Measurements from ENCODE around the gene ATG9B. TPM values are rescaled to one million over a fixed set of nuclear protein-coding genes. Genes with fewer than 3 reads are reported as not detected.
A peak's percentile ranks its signal among the peaks of the same experiment; 100 is the strongest.

The ATG9B gene
- total RNA-seq, 1 donor from 2014 or later = 0.17 TPM

DNA sequence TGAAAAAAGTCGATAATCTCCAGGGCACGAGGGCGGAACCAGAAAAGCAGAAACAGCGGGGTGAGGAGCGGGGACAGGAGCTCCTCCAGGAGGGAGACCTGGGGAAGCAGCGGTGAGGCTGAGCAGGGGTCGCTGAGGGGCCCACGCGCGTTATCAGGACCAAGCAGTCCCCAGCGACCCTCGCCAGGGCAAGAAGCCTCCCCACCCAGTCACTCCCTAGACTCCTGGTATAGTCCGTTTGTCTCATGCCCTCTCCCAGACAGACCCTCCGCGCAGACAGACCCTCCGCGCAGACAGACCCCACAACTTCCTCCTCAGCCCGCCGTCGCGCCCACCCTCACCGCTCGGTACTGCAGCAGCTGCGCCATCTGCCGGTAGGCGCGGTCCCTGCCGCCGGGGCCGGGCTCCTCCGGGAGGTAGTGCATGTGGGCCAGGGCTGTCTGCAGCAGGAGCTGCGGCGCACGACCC is 6.3 kb downstream of the ATG9B start:
- DNase-seq = peak; percentile 87
- Histone ChIP-seq H3K9me3 (no peaks in the 10 kb centered on the region), H3K36me3 (no peaks in the 10 kb centered on the region), H3K27me3 (peaks cover 33% of the 10 kb centered on the region), H3K4me1 (peaks cover 17% of the 10 kb centered on the region), H3K27ac (no peak overlapping the region), H3K4me3 (peak overlapping the region; percentile 21)
- TF ChIP-seq, protein P1, sequence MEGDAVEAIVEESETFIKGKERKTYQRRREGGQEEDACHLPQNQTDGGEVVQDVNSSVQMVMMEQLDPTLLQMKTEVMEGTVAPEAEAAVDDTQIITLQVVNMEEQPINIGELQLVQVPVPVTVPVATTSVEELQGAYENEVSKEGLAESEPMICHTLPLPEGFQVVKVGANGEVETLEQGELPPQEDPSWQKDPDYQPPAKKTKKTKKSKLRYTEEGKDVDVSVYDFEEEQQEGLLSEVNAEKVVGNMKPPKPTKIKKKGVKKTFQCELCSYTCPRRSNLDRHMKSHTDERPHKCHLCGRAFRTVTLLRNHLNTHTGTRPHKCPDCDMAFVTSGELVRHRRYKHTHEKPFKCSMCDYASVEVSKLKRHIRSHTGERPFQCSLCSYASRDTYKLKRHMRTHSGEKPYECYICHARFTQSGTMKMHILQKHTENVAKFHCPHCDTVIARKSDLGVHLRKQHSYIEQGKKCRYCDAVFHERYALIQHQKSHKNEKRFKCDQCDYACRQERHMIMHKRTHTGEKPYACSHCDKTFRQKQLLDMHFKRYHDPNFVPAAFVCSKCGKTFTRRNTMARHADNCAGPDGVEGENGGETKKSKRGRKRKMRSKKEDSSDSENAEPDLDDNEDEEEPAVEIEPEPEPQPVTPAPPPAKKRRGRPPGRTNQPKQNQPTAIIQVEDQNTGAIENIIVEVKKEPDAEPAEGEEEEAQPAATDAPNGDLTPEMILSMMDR (IDR thresholded peaks at IDR 0.05) = peak; percentile 91
- peak; percentile 78 for ATAC-seq
- intact Hi-C loops (cut with DNase I) = no loop called here

GRCh38 chr7:151017370-151017952 is 6.8 kb downstream of the ATG9B start:
- H3K9me3 ChIP-seq = no peaks in the 10 kb centered on the region
- peaks cover 17% of the 10 kb centered on the region for H3K4me1 ChIP-seq
- H3K27me3 ChIP-seq = peaks cover 33% of the 10 kb centered on the region
- no peak overlapping the region for H3K4me3 ChIP-seq
- H3K27ac ChIP-seq = no peak overlapping the region
- intact Hi-C loops (cut with DNase I) = no loop called here
- TF ChIP-seq, protein P1 (IDR thresholded peaks at IDR 0.05) = no peak
- DNase-seq = no peak
- no peaks in the 10 kb centered on the region for H3K36me3 ChIP-seq
- no peak for ATAC-seq

GRCh38 chr7:151016942-151017341 is 7.4 kb downstream of the ATG9B start:
- peaks cover 17% of the 10 kb centered on the region for H3K4me1 ChIP-seq
- TF ChIP-seq, protein P1 (IDR thresholded peaks at IDR 0.05) = no peak
- DNase-seq (no peak), ATAC-seq (no peak)
- no peaks in the 10 kb centered on the region for H3K9me3 ChIP-seq
- peaks cover 33% of the 10 kb centered on the region for H3K27me3 ChIP-seq
- no peak overlapping the region for H3K4me3 ChIP-seq
- no peak overlapping the region for H3K27ac ChIP-seq
- intact Hi-C loops (cut with DNase I) = no loop called here
- no peaks in the 10 kb centered on the region for H3K36me3 ChIP-seq

- Histone ChIP-seq H3K36me3 (no peaks in the 10 kb centered on the region), H3K4me1 (peaks cover 17% of the 10 kb centered on the region), H3K9me3 (no peaks in the 10 kb centered on the region), H3K27ac (no peak overlapping the region), H3K27me3 (peaks cover 33% of the 10 kb centered on the region), H3K4me3 (no peak overlapping the region)
- ATAC-seq (no peak), DNase-seq (no peak)
- intact Hi-C loops (cut with DNase I) = no loop called here
- TF ChIP-seq, protein P1 (IDR thresholded peaks at IDR 0.05) = no peak
Measured at GRCh38 chr7:151016505-151016904, 7.8 kb downstream of the ATG9B start.

GRCh38 chr7:151015967-151016366 is 8.3 kb downstream of the ATG9B start:
- H3K4me3 ChIP-seq = no peak overlapping the region
- H3K27ac ChIP-seq = no peak overlapping the region
- DNase-seq = no peak
- H3K36me3 ChIP-seq = no peaks in the 10 kb centered on the region
- H3K4me1 ChIP-seq = peaks cover 17% of the 10 kb centered on the region
- TF ChIP-seq, protein P1 (IDR thresholded peaks at IDR 0.05) = no peak
- peaks cover 32% of the 10 kb centered on the region for H3K27me3 ChIP-seq
- H3K9me3 ChIP-seq = no peaks in the 10 kb centered on the region
- ATAC-seq = no peak
- intact Hi-C loops (cut with DNase I) = no loop called here

GRCh38 chr7:151014950-151015349 is 9.3 kb downstream of the ATG9B start:
- TF ChIP-seq, protein P1 (IDR thresholded peaks at IDR 0.05) = no peak
- H3K36me3 ChIP-seq = no peaks in the 10 kb centered on the region
- peaks cover 22% of the 10 kb centered on the region for H3K27me3 ChIP-seq
- no peak overlapping the region for H3K27ac ChIP-seq
- ATAC-seq (no peak), DNase-seq (no peak)
- H3K9me3 ChIP-seq = no peaks in the 10 kb centered on the region
- intact Hi-C loops (cut with DNase I) = no loop called here
- H3K4me1 ChIP-seq = peaks cover 26% of the 10 kb centered on the region
- H3K4me3 ChIP-seq = no peak overlapping the region
